Peyer's patch (tissue), 4 donors: ENCODE measurements around the gene ADARB1. TPM values are rescaled to one million over a fixed set of nuclear protein-coding genes. Genes with fewer than 3 reads are reported as not detected.

Source experiments
- DNase-seq, 3 donors: peaks; one replicate each; pipeline ENCODE4 v3.0.0-alpha.2; 2017 to 2019
- H3K27ac ChIP-seq, 4 donors: fragments of 200-600 bp; sonication (generic); one replicate each; pipeline ENCODE4 v1.5.1; 2016 to 2019
- H3K27me3 ChIP-seq, 2 donors: fragments of 200-600 bp; sonication (generic); one replicate each; pipeline ENCODE4 v1.5.1; 2019
- H3K36me3 ChIP-seq, 3 donors: fragments of 200-600 bp; sonication (generic); one replicate each; pipeline ENCODE4 v1.5.1; 2016 to 2019
- H3K4me1 ChIP-seq, 4 donors: fragments of 200-600 bp; sonication (generic); one replicate each; pipeline ENCODE4 v1.5.1; 2016 to 2019
- H3K4me3 ChIP-seq, 4 donors: fragments of 200-600 bp; sonication (generic); 1 replicate in 3 of 4; 2 replicates in 1 of 4; pipeline ENCODE4 v1.5.1; 2016 to 2019; ENCODE audit warnings: mild to moderate bottlenecking in 1 of 4
- H3K9me3 ChIP-seq, 4 donors: fragments of 200-600 bp; sonication (generic); one replicate each; pipeline ENCODE4 v1.5.1; 2016 to 2019; ENCODE audit warnings: mild to moderate bottlenecking in 1 of 4
- POLR2A ChIP-seq, 2 donors: fragments of 450-650 bp; IDR thresholded peaks; one replicate each; pipeline ENCODE4 v1.5.1; 2017; ENCODE audit warnings: antibody characterized with exemption in 2 of 2, mild to moderate bottlenecking in 2 of 2, moderate library complexity in 2 of 2
- total RNA-seq, 4 donors: library from RNA; depleted of rRNA; stranded (reverse); fragments of >200 nt; gene quantifications; one replicate each; pipeline ENCODE4 v1.1.0, GENCODE V29; 2016
- TF ChIP-seq, protein P1 (sequence below), 6 experiments: fragments of 450-650 bp in 4 of 6; fragments of 200-600 bp in 2 of 6; sonication (generic) in 1 of 6; IDR thresholded peaks; one replicate each; pipeline ENCODE4 v1.5.1; 2017 to 2019; ENCODE audit warnings: antibody characterized with exemption in 6 of 6, mild to moderate bottlenecking in 3 of 6, moderate library complexity in 1 of 6

ADARB1 gene
- total RNA-seq, 4 donors from 2014 or later = 7.4 to 47.9 (median 10.0) TPM

DNA sequence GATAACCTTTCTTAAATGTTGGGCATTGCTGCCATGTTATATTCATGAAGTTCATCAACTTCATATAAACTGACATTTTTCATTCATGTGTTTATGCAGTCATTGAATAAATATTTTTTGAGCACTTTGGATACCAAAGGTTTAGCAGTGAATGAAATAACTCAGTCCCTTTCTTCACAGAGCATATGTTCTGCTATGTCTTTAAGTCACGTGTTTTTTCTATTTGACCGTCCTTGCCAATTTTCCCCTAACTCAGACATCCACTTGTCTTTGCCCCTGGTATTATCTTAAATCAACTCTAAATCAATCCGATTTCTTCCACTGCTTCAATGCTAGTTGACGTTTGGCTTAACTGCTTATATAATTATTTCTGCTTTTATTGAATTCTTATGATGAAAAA, 16.6 kb downstream of the ADARB1 start:
- Histone ChIP-seq H3K27me3 (no peaks in the 10 kb centered on the region), H3K9me3 (no peaks in the 10 kb centered on the region)

DNA sequence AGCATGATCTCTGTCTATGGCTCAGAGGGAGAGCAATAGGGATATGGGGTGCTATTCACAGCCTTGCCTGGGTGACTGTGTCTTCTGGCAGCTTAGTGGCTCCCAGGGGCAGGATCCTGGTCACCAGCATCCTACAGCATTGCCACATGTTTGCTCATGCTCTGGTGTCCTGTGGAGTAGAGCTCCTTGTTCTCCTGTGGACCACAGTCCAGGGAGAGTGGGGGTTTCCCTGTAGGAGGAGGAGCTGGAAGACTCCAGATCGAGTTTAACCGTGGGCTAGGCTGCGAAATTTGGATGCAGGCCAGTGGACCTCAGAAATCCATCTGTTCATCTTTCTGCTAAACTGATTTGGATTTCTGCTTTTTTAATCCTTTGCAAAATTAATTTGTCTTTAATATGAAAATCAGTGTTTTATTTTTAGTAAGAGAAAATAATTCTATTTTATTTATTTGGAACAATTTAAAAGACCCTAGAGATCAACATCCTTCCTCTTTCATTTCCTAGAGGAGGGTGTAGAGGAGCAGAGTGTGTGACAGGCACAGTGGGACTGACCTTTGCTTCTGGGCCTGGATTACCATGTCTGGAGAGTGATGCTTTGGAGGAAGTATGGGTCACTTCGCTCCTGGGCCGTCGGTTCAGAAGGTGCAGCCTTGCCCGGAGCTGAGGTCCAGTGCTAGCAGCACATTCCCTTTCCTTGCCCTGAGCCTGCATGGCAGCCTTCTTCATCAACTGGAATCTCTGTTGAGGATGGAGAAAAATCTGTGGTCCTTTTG, 17.4 kb downstream of the ADARB1 start:
- no peaks in the 10 kb centered on the region for H3K9me3 ChIP-seq
- peak in 1 of 3 donors; percentile 41 for DNase-seq
- no peak overlapping the region for H3K4me3 ChIP-seq
- TF ChIP-seq, protein P1, sequence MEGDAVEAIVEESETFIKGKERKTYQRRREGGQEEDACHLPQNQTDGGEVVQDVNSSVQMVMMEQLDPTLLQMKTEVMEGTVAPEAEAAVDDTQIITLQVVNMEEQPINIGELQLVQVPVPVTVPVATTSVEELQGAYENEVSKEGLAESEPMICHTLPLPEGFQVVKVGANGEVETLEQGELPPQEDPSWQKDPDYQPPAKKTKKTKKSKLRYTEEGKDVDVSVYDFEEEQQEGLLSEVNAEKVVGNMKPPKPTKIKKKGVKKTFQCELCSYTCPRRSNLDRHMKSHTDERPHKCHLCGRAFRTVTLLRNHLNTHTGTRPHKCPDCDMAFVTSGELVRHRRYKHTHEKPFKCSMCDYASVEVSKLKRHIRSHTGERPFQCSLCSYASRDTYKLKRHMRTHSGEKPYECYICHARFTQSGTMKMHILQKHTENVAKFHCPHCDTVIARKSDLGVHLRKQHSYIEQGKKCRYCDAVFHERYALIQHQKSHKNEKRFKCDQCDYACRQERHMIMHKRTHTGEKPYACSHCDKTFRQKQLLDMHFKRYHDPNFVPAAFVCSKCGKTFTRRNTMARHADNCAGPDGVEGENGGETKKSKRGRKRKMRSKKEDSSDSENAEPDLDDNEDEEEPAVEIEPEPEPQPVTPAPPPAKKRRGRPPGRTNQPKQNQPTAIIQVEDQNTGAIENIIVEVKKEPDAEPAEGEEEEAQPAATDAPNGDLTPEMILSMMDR (IDR thresholded peaks at IDR 0.05) = no peak
- no peak for TF ChIP-seq POLR2A (IDR thresholded peaks at IDR 0.05)
- no peak overlapping the region for H3K27ac ChIP-seq
- no peaks in the 10 kb centered on the region for H3K27me3 ChIP-seq
- no peaks in the 10 kb centered on the region for H3K36me3 ChIP-seq
- peaks cover 0 to 4% (median 0%) of the 10 kb centered on the region in 4 donors for H3K4me1 ChIP-seq

More for the DNA sequence above, 16.6 kb downstream of the ADARB1 start:
- H3K4me3 ChIP-seq = no peak overlapping the region
- H3K36me3 ChIP-seq = no peaks in the 10 kb centered on the region
- no peak for TF ChIP-seq POLR2A (IDR thresholded peaks at IDR 0.05)
- TF ChIP-seq, protein P1 (IDR thresholded peaks at IDR 0.05) = no peak
- DNase-seq = no peak
- no peak overlapping the region for H3K27ac ChIP-seq
- H3K4me1 ChIP-seq = peaks cover 0 to 4% (median 0%) of the 10 kb centered on the region in 4 donors

DNA sequence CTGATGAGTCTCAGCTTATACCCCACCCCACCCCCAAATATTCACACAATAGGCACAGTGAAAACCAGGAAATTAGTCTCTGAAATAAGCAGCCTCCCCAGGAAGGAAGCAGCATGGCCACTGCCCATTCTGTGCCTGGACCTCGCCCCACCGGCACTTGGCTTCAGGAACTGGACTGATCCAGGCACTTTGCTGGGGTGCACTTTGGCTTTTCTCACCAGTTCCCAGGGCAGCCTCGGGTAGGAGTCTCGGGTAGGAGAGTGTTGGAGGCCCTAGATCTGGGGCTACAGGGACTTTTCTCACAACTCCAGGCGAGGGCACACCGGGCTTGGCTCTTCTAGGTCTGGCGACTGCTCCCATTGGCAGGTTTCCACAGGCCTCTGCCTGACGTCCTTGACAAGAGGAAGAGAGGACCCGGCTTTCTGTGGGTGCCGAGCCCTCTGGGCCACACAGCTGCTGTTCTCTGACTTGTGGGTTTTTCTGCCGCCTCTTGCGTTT, 18.7 kb downstream of the ADARB1 start:
- peaks cover 0 to 4% (median 0%) of the 10 kb centered on the region in 4 donors for H3K4me1 ChIP-seq
- H3K4me3 ChIP-seq = no peak overlapping the region
- no peaks in the 10 kb centered on the region for H3K36me3 ChIP-seq
- no peak for DNase-seq
- H3K27ac ChIP-seq = no peak overlapping the region
- TF ChIP-seq POLR2A (IDR thresholded peaks at IDR 0.05) = no peak
- TF ChIP-seq, protein P1 (IDR thresholded peaks at IDR 0.05) = no peak
- no peaks in the 10 kb centered on the region for H3K9me3 ChIP-seq
- no peaks in the 10 kb centered on the region for H3K27me3 ChIP-seq

DNA sequence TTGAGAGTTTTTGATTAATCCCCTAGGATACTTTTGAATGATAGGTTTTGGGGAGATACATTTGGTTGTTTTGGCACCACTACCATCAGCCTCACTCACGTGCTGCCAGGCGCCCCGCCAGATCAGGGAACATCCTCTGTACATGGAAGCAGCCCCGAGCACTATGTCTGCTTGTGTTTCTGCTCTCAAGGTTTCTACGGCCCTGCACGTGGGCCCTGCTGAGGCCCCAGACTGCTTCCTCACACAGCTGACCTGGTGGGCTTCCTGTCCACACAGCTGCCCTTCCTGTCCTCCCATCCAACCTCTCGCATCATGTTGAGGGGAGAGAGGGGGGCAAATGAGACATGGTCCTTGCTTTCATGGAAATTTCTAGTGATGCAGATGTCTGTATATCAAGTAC, 20.0 kb downstream of the ADARB1 start:
- TF ChIP-seq, protein P1 (IDR thresholded peaks at IDR 0.05) = no peak
- TF ChIP-seq POLR2A (IDR thresholded peaks at IDR 0.05) = no peak
- no peak for DNase-seq
- no peak overlapping the region for H3K4me3 ChIP-seq
- H3K36me3 ChIP-seq = no peaks in the 10 kb centered on the region
- H3K4me1 ChIP-seq = peaks cover 0 to 4% (median 0%) of the 10 kb centered on the region in 4 donors
- H3K27ac ChIP-seq = no peak overlapping the region
- no peaks in the 10 kb centered on the region for H3K9me3 ChIP-seq
- no peaks in the 10 kb centered on the region for H3K27me3 ChIP-seq

DNA sequence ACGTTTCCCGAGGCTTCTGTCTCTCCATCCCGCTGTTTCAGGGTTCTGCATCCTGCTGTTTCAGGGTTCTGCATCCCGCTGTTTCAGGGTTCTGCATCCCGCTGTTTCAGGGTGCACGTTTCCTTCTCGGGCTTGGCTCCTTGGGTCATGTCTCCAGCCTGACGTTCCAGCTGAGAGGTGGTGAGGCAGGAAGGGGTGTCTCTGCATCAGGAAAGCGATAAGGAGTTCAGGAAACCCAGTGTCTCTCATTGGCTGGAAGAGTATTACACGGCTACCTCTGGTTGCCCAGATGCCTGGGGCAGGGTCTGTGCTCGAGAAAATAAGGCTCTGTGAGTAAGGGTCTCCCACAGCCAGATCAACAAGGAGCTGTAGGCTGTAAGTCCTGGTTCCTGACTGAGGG, 21.1 kb downstream of the ADARB1 start:
- Histone ChIP-seq H3K36me3 (no peaks in the 10 kb centered on the region), H3K9me3 (no peaks in the 10 kb centered on the region), H3K4me1 (peaks cover 0 to 4% (median 0%) of the 10 kb centered on the region in 4 donors), H3K27ac (no peak overlapping the region), H3K27me3 (no peaks in the 10 kb centered on the region), H3K4me3 (no peak overlapping the region)
- no peak for TF ChIP-seq POLR2A (IDR thresholded peaks at IDR 0.05)
- DNase-seq = no peak

DNA sequence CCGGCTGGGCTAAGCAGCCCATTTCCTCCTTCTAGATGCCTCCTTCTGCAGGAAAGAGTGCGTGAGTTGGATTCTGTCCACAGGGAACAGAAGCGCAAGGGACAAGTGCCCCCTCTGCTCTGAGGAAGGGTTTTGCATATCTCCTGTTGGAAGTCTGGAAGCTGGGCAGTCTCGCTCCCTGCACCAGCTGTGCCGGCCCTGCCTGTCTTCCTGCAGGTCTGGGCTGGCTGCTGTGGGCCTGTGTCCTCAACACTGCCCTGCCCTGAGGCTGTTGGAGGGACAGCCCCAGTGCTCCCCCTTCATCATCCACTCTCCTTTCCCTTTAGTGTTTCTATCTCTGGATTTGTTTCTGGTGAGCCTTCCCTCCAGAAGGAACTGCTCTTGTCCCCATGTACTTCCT, 21.8 kb downstream of the ADARB1 start:
- no peak for DNase-seq
- Histone ChIP-seq H3K36me3 (no peaks in the 10 kb centered on the region), H3K27ac (no peak overlapping the region), H3K4me1 (peaks cover 0 to 4% (median 0%) of the 10 kb centered on the region in 4 donors), H3K4me3 (no peak overlapping the region), H3K27me3 (no peaks in the 10 kb centered on the region), H3K9me3 (no peaks in the 10 kb centered on the region)
- TF ChIP-seq, protein P1 (IDR thresholded peaks at IDR 0.05) = no peak
- no peak for TF ChIP-seq POLR2A (IDR thresholded peaks at IDR 0.05)
